ENCODE data around the gene C6orf141.

Gene C6orf141

DNA sequence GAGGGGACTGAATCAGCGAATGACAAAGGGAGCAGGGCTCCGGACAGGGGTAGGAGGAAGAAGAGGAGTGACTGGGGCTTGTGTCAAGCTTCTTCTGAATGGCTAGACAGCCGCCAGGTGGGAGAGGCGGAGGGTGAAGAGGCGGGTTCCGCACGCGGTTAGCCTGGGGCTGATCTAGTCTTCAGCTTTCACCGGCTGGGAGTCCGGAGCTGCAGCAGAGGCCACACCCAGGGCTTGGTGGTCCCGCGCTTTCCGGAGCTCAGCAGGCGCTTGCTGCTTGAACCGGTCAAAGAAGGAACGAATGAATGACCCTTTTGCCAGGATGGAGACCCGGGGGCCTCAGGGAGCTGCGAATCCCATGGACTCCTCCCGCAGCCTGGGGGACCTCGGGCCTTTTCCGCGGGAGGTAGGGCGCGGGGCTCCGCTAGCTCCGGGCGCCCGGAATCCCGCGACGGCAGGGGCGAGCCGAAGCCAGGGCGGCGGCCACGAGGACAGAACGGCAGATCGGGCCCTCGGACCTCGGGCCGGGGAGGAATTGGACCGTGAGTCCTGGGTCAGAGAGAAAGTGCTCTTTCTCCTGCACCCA lies at the start of gene C6orf141:
TSS of gene C6orf141 (plus strand) at position 177 of the 586 bp plus-strand sequence. CDS start at position 302, 125 bp downstream.
- DNase-seq, result peak; percentile 16

GRCh38 chr6:49504666-49505065 lies 45.8 kb upstream of the C6orf141 start:
- DNase-seq, result no peak

- no peak for DNase-seq
These were observed 43.8 kb upstream of the C6orf141 start for GRCh38 chr6:49506569-49507111.

- no peak for DNase-seq
These were observed 41.1 kb upstream of the C6orf141 start for GRCh38 chr6:49509342-49509741.

DNA sequence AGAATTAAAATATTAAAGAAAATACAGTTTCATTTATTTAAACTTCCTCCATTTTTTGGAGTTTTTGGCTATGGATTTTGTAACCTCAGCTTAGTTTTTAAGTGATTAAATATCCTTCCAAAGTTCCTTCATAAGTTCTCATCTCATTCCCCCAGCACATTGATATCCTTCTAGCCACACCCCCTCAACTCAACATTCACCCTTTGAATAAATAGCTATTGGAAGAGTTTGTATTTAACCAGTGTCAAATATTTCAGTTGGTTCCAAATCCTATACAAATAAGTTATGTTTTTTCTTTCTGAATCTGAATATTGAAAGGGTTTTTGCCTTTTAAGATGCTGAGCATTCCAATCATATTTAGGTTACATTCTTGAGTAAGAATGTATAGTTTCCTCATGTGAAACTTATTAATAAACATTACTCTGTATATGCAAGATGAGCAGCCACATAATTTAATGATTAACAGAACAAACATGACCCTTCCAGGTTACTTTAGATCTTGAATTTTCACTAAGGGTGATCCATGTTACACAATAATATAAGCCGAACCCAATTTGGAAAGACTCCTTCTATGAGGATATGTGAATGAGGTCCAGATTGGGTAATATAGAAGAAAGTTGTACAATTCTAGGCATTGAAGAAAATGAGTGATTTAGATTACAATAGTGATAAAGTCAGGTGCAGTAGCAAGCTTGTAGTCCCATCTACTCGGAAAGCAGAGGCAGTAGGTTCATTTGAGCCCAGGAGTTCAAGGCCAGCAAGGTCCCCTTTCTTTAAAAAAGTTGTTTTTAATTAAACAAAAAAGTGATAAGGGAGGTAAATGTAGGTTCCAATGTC lies 37.1 kb upstream of the C6orf141 start:
- no peak for DNase-seq

- no peak for DNase-seq
These were observed 35.6 kb upstream of the C6orf141 start for GRCh38 chr6:49514571-49515484.

GRCh38 chr6:49515485-49516146 lies 34.9 kb upstream of the C6orf141 start:
- no peak for DNase-seq

GRCh38 chr6:49516147-49516505 lies 34.3 kb upstream of the C6orf141 start:
- DNase-seq, result no peak

- DNase-seq, result no peak
These were observed 32.5 kb upstream of the C6orf141 start for GRCh38 chr6:49517919-49518318.

DNA sequence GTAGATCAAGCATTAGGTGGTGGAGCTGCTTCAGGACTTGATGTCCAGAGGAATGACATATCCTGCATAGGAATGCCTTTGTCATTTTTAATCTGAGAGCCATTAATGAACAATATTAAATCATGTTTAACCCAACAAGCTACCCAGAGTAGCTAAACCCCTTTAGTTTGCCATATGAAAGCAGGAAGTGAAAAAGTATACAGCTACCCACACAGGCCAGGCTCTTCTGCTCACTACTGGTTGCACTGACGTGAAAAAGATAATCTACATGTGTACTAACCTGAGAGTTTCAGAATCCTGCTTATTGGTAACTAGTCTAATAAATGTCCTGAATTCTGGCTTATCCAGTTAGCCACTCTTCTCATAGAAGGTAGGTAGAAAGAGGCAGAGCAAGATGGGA lies 30.8 kb upstream of the C6orf141 start:
- no peak for DNase-seq

- DNase-seq, result no peak
These were observed 27.5 kb upstream of the C6orf141 start for GRCh38 chr6:49522710-49523593.

DNA sequence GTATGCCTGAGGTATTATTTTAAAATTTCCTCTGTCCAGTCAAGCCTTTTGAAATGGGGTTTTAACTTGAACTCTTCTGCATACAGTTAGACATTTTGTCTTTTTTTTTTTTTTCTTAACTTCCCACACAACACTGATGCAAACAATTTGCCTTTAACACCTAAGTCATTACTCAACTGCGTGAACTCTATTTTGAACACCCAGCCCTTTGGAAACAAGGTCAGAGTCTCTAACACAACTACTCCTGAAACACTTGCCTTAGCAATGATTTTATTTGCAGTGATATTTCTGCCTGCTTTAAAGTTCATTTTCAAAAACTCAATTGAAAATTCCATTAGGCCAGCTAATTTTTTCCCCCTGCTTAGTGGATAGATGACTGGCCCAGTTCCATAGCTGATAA lies 26.6 kb upstream of the C6orf141 start:
- no peak for DNase-seq

GRCh38 chr6:49524541-49524940 lies 25.9 kb upstream of the C6orf141 start:
- no peak for DNase-seq

GRCh38 chr6:49526598-49526997 lies 23.9 kb upstream of the C6orf141 start:
- DNase-seq, result no peak

DNA sequence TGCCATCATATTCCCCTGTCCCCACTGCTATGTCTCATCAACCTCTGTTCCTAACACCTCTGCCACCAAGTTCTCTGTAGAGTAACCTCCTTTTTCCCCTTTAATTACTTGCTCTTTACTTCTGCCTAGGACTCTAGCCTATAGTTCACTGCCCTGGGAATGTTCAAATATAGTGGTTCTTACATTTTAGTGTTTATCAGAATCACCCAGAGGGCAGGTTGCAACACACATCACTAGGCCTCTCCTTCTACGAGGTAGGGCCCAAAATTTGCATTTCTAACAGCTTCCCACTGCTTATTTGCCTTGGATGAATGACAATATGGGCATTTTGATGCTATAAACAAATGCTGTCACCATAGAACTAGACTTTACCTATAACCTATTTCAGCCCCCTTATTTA lies 23.1 kb upstream of the C6orf141 start:
- no peak for DNase-seq

GRCh38 chr6:49528571-49528970 lies 21.9 kb upstream of the C6orf141 start:
- DNase-seq, result no peak

DNA sequence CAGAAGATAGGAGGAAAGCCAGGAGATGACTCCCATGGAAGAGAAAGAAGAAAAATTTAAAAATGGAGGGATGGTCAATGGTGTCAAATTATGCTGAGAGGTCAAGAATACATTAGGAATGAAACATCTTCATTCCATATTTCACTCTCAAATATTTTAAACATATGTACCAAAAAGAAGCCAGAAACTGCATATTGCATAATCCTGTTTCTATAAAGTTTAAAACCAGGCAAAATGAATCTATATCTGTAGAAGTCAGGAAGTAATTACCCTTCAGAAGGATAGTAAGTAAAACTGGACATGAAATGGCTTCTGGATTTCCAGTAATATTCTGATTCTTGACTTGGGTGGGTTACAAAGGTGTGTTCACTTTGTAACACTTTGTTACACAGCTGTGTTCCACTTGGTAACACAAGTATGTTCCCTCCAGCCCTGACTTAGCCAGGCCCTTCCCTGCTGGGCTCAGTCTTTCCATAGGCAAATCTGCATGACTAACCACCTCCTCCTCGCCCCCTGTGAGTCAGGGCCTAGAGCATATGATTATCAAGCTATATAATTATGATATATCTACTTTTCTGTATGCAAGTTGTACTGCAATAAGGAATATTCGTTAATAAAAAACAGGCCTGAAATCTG lies 20.2 kb upstream of the C6orf141 start:
- DNase-seq, result no peak

DNA sequence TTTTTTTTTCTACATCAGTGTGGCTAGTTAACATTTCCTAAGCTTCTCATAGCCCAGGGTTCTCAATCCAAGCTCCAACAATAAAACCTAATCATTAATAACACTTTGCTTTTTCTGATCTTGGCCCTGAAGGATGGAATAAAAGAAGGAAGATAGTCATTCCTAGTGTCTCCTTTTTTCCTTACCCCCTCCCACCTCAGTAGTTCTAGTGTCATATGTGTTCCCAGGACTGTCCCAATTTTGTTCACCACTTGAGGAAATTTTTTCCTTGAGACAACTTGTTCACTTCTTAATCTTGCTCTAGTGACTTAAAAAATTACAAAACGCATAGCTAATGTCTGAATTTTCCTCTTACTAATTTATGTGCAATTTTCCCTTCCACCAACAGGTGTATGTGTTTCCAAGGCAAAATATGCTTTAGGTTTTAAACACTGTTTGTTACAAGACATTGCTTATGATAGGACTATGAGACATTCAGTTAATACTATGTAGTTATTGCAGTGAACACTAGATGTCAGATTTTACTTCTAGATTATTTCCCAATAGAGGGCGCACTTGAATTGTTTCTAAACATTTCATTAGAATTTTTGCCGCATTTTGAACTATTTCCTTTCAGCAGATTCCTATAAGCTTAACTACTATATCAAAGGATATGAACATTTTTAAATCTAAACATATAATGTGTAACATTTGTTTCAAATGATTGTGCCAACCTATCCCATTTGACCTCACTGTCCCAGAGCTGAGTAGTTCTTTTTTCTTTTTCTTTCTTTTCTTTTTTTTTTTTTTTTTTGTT lies 18.5 kb upstream of the C6orf141 start:
- DNase-seq, result peak; percentile 69

DNA sequence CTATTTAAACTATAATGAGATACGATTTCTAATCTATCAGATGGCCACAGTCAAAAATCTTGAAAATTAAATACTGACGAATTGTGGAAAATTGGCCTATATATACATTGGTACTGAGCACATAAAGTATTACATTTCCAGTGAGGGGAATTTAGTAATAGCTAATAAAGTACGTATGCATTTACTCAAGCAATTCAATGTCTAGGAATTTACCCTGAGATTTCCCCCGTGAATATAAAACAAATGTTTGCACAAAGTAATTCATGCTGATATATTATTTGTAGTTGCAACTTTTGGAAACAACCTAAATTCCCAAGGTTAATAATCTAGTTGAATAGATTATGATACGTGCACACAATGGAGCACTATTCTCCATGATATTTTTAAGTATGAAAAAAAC lies 14.7 kb upstream of the C6orf141 start:
- DNase-seq, result no peak

GRCh38 chr6:49539102-49539501 lies 11.4 kb upstream of the C6orf141 start:
- DNase-seq, result no peak

Measured in DMS79 treated with DMSO at 0.1 percent for 48 hours (cell line).